ENCODE measurements around the gene LILRA5.

DNA sequence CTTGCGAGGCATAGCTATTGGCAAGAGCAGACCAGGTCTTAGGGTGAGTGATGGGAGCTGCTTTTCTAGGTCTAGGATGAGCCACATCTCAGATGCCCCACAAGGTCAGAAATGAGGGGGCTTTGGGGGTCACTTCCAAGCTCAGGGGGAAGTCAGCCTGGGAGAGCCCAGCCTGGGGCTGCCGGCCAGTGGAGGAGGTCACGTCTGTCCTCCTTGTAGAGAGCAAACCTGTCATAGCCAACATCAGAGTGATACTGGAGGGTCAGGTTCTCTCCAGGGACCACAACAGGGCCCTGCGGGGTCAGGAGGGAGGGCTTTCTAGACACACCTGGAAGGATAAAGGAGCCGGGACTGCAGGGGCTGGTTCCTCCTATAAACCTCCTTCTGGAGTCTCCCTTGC lies 2.4 kb downstream of the LILRA5 start:
- TF ChIP-seq, protein P1, sequence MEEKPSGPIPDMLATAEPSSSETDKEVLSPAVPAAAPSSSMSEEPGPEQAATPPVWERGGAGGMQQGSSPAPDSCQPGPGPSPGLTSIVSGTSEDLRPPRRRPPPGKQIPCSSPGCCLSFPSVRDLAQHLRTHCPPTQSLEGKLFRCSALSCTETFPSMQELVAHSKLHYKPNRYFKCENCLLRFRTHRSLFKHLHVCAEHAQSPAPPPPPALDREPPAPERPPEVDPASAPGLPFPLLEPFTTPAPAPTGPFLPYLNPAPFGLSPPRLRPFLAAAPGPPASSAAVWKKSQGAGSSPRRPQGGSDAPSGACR (CRISPR knock-in tag; IDR thresholded peaks at IDR 0.05), result no peak
- no peak for TF ChIP-seq ZNF124 (CRISPR knock-in tag; IDR thresholded peaks at IDR 0.05)
- no peak for TF ChIP-seq E2F5 (CRISPR knock-in tag; conservative IDR thresholded peaks at IDR 0.05)
- TF ChIP-seq, protein P2, sequence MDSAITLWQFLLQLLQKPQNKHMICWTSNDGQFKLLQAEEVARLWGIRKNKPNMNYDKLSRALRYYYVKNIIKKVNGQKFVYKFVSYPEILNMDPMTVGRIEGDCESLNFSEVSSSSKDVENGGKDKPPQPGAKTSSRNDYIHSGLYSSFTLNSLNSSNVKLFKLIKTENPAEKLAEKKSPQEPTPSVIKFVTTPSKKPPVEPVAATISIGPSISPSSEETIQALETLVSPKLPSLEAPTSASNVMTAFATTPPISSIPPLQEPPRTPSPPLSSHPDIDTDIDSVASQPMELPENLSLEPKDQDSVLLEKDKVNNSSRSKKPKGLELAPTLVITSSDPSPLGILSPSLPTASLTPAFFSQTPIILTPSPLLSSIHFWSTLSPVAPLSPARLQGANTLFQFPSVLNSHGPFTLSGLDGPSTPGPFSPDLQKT (CRISPR knock-in tag; IDR thresholded peaks at IDR 0.05; ENCODE audit: borderline replicate concordance), result no peak
- no peak for TF ChIP-seq ZKSCAN8 (CRISPR knock-in tag; IDR thresholded peaks at IDR 0.05; ENCODE audit: borderline replicate concordance)
- TF ChIP-seq RAD51 (IDR thresholded peaks at IDR 0.05; ENCODE audit: borderline replicate concordance), result no peak
- no peak for TF ChIP-seq ZNF12 (CRISPR knock-in tag; IDR thresholded peaks at IDR 0.05)
- no peak for TF ChIP-seq MAZ (IDR thresholded peaks at IDR 0.05; ENCODE audit: borderline replicate concordance, low read depth, low read length)
- TF ChIP-seq MAZ (CRISPR knock-in tag; IDR thresholded peaks at IDR 0.05; ENCODE audit: low read depth), result no peak
- no peak for TF ChIP-seq CTCF (CRISPR knock-in tag; IDR thresholded peaks at IDR 0.05)
- TF ChIP-seq HOMEZ (CRISPR knock-in tag; IDR thresholded peaks at IDR 0.05; ENCODE audit: low read depth), result no peak
